NCI-H2227 (cell line): Measurements from ENCODE around the gene ELAVL1.

Experiments
- DNase-seq: peaks from one replicate; lab custom pipeline; 2025; ENCODE audit not compliant: unreplicated experiment; lab: John Stamatoyannopoulos, UW

Gene ELAVL1

DNA sequence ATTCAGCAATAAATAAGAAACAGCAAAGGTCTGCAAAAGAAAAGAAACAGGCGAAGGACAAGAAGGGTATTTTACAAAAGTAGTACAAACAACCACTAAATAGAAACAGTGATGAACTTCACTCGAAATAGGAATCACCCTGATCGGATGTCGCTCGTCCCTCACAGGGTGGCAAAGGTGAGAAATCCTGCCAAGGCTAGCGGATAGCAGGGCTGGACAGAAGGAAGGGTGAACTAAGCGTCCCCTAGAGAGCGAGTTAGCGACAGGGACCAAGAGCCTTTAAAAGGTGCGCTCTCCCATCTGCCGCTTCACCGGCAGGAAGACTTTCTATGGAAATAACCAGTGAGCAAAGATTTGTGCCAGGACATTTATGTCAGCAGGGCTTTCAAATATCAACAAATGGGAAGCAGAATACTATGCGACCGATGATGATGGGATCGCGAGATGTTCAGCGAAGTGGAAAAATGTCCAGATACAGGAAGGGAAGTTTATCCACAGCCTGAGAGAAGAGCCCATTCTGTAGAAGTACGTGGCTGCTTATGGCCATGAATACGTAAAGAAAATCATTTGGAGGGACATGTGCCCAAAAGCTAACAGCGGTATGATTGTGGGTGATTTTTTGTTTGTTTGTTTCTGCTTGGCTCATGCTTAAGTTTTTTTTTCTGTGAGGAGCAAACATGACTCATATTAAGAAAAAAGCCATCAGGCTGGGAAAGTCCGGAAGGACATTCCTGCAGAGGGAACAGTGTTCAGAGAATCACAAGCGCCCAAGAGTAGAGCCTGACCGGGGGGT, 18.9 kb downstream of the ELAVL1 start:
- no peak for DNase-seq

DNA sequence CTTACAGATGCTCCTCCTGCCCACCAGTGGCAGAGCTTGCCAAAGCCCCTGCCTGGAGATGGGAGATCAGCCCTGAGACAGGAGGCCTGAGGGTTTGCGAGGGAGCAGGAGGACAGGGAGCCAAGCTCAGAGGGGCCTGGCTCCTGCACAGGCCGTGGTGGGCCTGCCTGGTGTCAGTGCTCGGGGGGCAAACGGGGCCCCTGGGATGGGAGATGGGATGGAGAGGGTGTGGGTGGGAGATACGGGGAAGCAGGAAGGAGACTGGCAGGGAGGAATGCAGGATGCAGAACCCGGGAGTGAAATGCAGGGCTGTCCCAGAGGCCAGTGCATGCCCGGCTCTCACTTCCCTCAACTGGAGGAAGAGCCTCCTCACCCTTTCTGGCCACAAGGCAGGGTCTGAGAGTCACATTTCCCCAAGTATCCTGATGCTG, 19.9 kb downstream of the ELAVL1 start:
- DNase-seq: no peak

DNA sequence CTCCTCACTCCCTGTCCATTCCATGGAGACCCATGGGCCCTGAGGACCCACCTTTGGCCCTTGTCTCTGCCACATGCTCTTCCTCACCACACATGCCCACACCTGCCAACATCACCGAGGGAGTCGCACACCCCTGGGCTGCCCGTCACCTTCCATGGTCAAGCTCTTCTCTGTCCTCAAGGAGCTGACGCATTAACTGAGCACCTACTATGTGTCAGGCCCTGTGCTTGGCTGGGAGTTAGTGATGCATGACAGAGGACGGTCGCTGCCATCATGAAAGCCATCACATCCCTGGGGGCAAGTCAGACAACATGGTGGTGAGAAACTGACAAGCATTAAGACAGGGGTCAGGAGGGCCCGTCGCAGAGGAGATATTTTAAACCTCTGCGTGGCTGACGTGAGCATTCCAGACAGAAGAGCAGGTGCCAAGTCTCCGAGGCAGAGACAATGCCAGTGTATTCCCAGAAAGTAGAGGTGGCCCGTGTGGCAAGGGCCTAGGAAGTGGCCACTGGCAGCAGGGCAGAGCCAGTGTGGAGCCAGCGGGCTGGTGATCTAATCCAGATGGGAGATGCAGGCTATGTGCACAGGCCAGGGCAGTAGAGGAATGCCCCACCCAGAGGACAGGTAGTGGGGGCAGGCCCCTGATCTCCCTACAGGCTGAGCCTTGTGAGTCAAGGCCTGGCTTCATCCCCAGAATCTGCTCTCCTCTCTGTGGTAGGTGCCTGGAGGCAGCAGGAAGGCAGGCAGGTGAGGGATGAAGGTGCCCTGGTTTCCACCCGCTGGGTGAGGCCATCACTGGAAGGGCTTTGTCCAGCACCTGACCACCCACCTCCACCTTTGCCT, 21.2 kb downstream of the ELAVL1 start:
- no peak for DNase-seq

DNA sequence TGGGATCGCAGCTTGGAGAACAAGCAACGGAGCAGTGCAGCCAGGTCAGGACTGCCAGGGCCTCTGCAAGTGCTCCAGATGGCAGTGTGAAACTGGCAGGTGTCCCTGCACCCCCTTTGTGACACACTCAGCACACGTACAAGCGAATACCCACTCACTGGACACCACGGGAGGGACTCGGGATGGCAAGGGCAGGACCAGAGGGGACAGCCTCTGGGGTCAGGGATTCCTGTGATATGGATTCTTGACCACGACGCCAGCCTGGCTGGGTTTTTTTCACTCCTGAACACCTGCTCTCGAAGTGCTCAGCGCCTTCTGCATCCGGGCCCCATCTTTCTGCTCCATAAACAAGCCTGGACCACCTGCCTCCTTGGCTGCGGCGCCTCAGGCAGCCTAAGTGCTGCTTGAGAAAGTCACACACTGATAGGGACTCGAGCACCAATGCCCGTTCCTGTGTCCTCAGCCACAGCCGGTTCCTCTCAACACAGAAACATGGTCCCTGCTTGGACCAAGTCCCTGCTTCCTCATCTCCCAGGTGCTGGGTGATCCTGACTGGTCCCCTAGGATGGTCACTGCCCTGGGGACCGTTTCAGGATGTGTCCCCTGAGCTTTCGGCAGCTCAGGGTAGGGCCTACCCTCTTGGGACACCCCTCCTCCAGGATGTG, 22.0 kb downstream of the ELAVL1 start:
- no peak for DNase-seq

DNA sequence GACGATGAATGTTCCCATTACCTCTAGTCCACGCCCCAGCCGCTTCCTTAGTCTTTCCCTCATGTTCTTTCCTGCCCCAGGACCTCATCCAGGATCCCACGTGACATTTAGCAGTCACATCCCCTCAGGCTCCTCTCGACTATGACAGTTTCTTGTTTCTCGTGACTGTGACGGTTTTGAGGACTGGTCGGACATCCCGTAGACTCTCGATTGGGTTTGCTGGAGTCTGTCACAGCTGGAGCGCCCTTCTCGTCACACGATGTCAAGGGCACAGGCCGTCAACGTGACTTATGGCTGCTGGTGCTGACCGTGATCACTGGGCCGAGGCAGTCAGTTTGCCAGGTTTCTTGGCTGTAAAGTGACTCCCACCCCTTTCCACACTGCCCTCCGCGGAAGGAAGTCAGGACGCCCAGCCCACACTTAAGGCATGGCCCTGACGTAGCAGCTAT, 22.8 kb downstream of the ELAVL1 start:
- no peak for DNase-seq

DNA sequence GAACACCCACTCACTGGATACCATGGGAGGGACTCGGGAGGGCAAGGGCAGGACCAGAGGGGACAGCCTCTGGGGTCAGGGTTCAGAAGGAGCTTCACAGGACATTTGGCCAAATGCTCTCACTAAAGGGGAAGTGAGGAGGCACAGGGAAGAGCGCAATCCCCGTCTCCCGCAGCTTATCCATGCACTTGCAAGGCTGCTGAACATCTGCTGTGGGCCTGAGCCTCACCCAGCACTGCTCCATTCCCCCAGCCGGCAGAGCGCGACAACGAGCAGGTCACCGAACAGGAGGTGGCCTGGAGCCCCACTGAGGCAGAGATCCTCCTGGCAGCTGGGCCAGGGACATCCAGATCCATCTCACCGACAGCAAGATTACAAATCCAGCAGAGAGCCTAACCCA, 23.3 kb downstream of the ELAVL1 start:
- DNase-seq: no peak

DNA sequence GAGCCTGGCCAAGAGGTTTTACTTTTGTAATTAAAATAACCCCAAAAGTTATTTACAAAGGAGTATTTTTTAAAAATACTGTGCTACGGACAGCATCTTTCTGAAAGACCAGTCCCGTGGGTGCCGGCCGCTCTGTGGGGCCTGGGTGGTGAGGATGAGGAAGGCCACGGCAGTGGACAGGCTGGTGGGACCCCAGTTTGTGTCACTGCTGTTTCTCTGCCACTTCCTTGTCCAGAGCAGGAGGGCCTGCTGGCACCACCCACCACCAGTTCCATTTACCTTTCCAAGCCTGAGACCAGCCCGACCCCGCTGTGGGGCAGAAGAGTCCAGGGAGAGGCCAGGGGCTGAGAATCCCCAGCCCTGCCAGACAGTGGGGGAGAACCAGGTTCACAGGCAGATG, 23.8 kb downstream of the ELAVL1 start:
- DNase-seq: no peak

DNA sequence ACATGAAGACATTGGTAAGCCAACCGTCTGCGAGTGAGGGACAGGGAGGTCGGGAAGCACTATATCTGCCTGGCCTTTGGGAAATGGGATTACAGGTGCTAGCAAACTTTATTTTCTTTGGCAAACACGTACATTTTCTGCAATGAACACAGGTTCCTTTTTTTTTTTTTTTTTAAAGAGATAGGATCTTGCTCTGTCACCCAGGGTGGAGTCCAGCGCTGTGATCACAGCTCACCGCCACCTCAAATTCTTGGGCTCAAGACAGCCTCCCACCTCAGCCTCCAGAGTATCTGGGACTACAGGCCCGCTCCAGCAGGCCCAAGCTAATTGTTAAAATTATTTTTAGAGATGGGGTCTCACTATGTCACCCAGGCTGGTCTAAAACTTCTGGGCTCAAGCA, 24.2 kb downstream of the ELAVL1 start:
- no peak for DNase-seq

DNA sequence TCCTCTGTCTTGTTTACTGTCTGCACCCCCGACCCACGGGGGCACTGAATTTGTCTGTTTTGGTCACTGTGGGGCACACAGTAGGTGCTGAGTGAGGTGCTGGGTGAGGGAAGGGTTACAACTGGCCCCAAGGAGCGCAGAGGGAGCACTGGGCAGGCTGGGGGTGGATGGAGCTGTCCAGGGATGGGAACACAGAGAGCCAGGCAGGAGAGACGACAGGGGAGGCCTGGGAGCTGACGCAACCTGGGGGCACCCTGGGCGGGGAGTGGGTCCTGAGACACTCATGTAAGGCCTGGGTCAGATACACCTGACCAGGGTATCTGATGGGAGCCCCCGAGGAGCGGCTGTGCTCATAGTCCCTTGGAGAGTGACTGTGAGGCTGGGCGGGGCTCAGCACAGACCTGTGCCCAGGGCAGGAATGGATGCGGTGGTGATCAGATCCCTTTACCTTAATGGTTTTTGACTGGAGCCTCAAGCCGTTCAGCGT, 24.8 kb downstream of the ELAVL1 start:
- no peak for DNase-seq

DNA sequence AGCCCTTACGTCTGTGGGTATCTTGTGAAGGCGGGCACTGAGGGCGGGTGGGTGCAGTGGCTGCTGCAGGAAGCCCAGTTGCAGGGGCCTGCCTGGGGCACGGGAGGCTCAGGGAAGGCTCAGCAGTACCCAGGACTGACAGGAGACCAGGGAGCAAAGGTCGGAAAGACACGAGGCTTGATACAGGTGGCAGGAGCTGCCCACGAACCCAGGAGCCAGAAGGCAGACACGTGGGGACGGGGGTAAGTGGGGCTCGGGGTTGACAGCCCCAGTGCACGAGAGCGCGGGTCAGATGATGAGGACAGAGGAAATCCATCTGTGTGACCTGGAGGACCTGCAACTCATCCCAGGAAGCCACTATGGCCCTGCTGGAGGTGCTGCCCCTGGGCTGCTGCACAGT, 25.3 kb downstream of the ELAVL1 start:
- no peak for DNase-seq

DNA sequence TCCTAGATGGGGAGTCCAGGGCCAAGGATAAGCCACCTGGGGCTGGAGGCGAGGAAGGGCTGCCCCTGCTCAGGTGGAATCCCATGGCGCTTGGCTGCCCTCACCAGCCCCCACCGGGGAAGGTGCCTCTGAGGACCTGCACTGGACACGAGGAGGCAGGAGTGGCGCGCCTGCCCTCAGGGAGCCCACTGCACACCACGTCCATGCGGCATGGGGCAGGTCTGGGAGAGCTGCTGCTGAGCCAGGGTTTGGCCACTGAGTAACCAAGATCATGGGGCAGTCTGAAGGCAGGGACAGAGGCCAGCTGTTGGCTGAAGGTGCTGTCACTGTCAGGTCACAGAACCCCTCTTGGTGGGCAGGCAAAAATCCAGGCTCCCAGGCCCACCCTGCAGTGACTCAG, 25.9 kb downstream of the ELAVL1 start:
- DNase-seq: no peak

DNA sequence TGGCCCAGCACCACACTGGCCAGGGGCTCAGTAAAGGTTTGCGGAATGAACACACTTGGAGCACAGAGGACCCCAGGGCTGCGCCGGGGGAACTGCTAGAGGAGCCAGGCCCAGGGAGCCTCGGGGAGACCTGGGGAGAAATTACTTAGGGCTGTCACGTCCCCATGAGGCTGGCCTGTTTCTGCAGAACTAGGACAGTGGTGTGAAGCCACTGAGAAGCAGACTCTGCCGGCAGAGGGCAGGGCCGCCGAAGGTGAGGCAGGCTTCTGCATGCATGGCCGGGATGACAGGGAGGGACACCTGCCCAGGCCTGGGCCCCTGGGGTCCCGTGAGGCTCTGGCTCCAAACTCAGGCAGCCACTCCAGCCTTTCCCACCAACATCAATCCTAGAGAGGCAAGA, 26.4 kb downstream of the ELAVL1 start:
- no peak for DNase-seq

DNA sequence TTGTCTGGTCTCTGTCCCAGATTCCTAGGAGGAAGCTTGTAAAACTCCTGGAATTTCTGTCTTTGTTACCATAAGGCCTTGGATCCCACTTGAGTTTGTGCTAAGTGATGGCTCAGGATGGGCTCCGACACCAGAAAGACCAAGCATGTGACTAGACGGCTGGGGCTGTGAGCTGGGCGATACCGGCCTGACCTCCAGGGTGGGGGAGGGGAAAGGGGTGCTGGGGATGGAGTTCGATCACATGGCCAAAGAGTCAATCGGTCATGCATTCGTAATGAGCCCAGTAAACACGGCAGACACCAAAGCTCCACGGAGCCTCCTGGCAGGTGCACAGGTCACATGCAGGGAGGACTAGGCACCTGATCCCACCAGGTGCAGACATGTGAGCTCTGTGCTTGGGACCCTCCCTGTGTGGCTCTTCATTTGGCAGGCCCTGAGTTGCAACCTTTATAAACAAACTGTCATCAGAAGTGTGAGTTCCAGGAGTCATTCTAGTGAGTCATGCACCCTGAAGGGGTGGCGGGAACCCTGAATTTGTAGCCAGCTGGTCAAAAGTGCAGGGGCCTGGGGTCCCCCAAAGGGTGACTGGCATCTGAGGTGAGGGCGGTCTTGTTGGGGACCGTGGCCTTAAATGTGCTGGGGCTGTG, 27.1 kb downstream of the ELAVL1 start:
- no peak for DNase-seq

DNA sequence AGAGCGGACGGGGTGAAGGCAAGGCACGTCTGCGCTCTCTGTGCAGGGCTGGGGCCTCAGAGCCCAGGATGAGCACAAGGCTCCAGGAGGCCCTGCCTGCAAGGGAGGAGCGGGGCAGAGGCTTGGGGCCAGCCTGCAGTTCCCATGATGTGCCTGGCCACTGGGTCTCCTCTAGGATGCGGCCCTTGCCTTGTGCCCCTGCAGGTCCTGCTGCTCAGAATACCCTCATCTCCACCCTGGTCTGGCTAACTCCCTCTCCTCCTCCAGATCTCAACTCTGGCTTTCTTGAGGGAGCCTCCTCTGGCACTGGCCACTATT, 27.8 kb downstream of the ELAVL1 start:
- no peak for DNase-seq

DNA sequence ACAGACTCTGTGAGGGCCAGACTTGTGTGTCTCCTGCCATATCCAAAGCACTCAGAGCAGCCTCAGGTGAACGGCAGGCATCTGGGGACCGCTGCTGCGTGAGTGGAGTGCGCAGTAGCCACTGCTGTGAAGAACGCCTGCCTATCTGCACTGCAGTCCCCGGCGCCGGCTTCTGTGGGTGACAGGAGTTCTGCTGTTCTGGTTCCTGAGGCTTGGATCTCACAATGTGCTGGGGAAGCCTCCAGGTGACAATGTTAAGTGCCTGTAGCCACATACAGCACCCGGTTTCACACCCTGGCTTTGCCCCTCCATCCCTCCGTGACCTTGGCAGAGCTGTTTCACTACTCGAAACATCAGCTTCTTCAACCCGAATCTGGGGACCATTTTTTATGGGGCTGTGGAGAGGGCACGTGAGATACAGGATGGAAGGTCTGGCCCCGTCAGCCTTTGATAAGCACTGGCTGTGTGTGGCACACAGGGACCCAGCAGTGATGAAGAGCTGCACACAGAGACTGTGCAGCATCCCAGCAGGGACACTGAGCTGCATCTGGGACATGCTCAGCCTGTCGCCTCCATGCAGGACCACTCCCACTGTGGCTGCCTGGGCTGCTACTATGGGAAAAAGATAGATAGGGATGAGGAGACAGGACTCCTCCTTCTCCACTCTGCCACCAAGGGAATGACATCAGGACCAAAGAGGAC, 28.3 kb downstream of the ELAVL1 start:
- no peak for DNase-seq

DNA sequence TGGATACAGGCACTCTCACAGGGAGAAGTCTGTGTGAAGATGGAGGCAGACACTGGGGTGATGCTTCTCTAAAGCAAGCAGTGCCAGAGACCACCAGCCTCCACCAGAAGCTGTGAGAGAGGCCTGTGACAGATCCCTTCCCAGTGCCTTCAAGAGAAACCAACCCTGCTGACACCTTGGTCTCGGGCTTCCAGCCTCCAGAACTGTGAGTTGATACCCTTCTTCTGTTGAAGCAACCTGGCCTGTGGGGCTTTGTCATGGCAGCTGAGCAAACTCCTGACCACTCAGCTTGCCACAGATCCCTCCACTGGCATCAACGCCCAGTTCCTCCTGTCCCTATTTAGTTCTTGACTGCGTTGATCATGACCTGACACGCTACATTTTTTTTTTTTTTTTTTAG, 29.0 kb downstream of the ELAVL1 start:
- no peak for DNase-seq

DNA sequence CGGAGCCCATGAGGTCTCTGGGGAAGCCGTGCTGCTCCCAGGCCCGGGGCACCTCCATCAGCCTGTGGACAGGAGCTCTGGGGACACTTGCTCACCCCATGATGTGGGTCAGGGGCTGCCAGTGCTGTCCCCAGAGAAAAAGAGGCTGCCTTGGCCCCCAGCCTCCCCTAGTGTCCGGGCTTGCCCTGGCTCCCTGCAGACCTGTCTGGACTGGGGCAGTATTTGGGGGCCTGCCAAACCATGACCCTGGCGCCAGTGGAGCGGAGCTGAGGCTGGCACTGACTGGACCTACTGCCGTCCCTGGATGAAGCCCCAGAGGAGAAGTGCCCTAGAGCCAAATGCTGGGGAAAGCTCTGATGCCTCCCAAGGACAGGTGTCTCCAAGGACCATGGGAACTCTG, 30.4 kb downstream of the ELAVL1 start:
- DNase-seq: no peak

DNA sequence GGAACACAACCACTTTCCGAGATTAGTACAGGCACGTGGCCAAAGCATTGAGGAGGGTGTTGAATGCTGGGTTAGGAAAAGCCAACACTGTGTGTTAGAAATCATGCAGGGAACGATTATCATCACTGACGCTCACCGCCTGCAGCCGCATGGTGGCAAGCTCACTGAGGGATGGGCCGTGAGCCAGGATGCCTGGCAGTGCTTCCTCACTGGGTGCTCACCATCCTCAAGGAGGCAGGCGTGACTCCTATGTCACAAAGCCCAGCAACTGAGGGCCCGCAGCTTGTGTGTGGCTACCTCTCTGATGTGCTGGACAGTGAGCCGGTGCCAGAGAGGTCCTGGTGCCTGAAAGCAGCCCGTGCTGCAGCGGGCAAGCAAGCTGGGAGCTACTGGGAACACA, 31.6 kb downstream of the ELAVL1 start:
- DNase-seq: no peak

DNA sequence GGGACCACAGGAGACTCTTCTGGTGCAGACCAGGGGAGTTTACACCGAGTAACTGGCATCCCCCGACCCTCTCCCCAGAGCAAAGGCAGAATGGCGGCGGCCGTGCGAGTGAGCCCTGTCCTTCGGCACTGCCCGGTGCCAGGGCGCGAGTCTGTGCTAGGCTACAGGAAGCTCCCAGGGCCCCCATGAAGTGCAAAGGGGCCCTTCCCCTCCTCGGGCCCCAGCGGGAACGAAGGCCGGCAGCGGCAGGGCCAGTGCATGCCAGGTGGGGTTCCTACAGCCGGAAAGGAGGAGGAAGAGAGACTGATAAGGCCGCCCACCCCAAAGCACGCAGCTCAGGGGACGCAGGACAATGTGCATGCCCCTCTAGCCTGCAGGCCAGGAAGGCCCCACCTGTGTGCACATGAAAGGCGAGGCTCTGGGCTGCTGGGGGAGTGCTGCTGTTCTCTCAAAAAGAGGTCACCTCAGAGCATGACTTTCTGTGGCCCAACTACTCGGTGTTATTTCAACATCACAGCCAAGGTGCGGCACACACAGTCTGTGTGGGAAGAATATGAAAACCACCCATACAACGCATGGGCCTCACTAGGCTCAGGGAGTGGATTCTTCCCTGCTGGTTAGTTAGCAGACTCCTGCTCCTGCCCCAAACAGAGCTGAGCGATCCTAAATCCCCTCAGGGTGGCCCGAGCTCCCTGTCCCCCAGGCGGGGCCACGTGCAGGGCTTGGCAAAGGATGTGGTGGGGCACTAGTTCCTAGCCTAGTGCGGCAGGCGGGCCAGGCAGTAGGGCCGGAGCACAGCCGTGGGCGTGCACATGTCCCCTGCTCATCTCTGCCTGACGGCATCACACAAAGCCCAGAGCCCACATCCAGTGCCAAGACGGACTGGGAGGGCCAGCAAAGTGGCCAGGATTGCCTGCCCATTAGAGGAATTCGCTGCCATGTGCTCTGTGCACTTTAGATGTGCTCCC, 33.6 kb downstream of the ELAVL1 start:
- no peak for DNase-seq
